HG02610 (cell line): ENCODE results near the gene HOATZ.

ENCODE experiments used
- ATAC-seq: cut with Tn5 transposase; IDR thresholded peaks from one replicate; pipeline ENCODE4 v1.9.1; 2021; ENCODE audit warnings: mild to moderate bottlenecking, moderate library complexity; ENCODE audit not compliant: unreplicated experiment

The HOATZ gene

GRCh38 chr11:111548525-111548924 is 33.9 kb downstream of the HOATZ start:
- no peak for ATAC-seq

- no peak for ATAC-seq
These were observed 34.8 kb downstream of the HOATZ start for GRCh38 chr11:111549196-111549868.

GRCh38 chr11:111549869-111550203 is 35.3 kb downstream of the HOATZ start:
- no peak for ATAC-seq

- ATAC-seq = no peak
These were observed 35.7 kb downstream of the HOATZ start for GRCh38 chr11:111550258-111550657.

GRCh38 chr11:111554532-111554931 is 40.0 kb downstream of the HOATZ start:
- no peak for ATAC-seq

- no peak for ATAC-seq
These were observed 40.7 kb downstream of the HOATZ start for GRCh38 chr11:111555255-111555654.

- ATAC-seq = no peak
These were observed 43.0 kb downstream of the HOATZ start for GRCh38 chr11:111557425-111558111.

- no peak for ATAC-seq
These were observed 45.4 kb downstream of the HOATZ start for GRCh38 chr11:111559800-111560464.

GRCh38 chr11:111560800-111561199 is 46.2 kb downstream of the HOATZ start:
- ATAC-seq = no peak

- no peak for ATAC-seq
These were observed 46.7 kb downstream of the HOATZ start for GRCh38 chr11:111561306-111561705.

GRCh38 chr11:111561791-111562325 is 47.3 kb downstream of the HOATZ start:
- no peak for ATAC-seq

GRCh38 chr11:111562692-111563389 is 48.3 kb downstream of the HOATZ start:
- ATAC-seq = no peak

- no peak for ATAC-seq
These were observed 50.6 kb downstream of the HOATZ start for GRCh38 chr11:111565114-111565720.

GRCh38 chr11:111566324-111566723 is 51.7 kb downstream of the HOATZ start:
- ATAC-seq = no peak

- no peak for ATAC-seq
These were observed 54.9 kb downstream of the HOATZ start for GRCh38 chr11:111569476-111569875.

- no peak for ATAC-seq
These were observed 56.2 kb downstream of the HOATZ start for GRCh38 chr11:111570796-111571195.

- no peak for ATAC-seq
These were observed 57.4 kb downstream of the HOATZ start for GRCh38 chr11:111571829-111572501.

GRCh38 chr11:111572581-111572980 is 58.0 kb downstream of the HOATZ start:
- ATAC-seq = no peak

GRCh38 chr11:111573821-111574249 is 59.3 kb downstream of the HOATZ start:
- ATAC-seq = no peak
